CD4-positive, alpha-beta memory T cell (primary cell): Measurements from ENCODE around the gene PCDHB7. TPM values are rescaled to one million over a fixed set of nuclear protein-coding genes. Genes with fewer than 3 reads are reported as not detected.
"Not testable (repeated sequence)": the region's sequence is repeated elsewhere in the genome, so short reads cannot be mapped to it uniquely, and the experiment has no call there.

ENCODE experiments used
- CTCF ChIA-PET: fragments of 350-600 bp; sonication (Branson Sonifier 250); formaldehyde crosslinking; loops from one replicate; lab custom pipeline; 2021; ENCODE audit warnings: inconsistent platforms; ENCODE audit not compliant: partially characterized antibody; lab: Charles Lee
- POLR2A ChIA-PET: fragments of 350-600 bp; sonication (Branson Sonifier 250); formaldehyde crosslinking; loops from one replicate; lab custom pipeline; 2021; ENCODE audit not compliant: partially characterized antibody; lab: Charles Lee
- DNase-seq, 5 donors: peaks; one replicate each; pipeline versions ENCODE4 v3.0.0 to v3.0.0-alpha.2; 2020 to 2022; ENCODE audit warnings: mixed read lengths in 1 of 5
- H3K27ac ChIP-seq: one replicate; pipeline ENCODE4 v1.7.0; 2013; ENCODE audit warnings: low read depth, low read length
- H3K27me3 ChIP-seq: 2 replicates; pipeline ENCODE4 v1.7.0; 2013; ENCODE audit warnings: mild to moderate bottlenecking, low read length, moderate library complexity; ENCODE audit not compliant: insufficient read depth
- H3K36me3 ChIP-seq: 2 replicates; pipeline ENCODE4 v1.7.0; 2013; ENCODE audit warnings: mild to moderate bottlenecking, low read length, moderate library complexity; ENCODE audit not compliant: insufficient read depth
- H3K4me1 ChIP-seq: 2 replicates; pipeline ENCODE4 v1.7.0; 2013; ENCODE audit warnings: mild to moderate bottlenecking, low read length, moderate library complexity; ENCODE audit not compliant: insufficient read depth
- H3K4me3 ChIP-seq, 2 donors: one replicate each; pipeline ENCODE4 v1.7.0; 2013; ENCODE audit warnings: low read length in 2 of 2, mild to moderate bottlenecking in 1 of 2
- H3K9me3 ChIP-seq, 2 donors: one replicate each; pipeline ENCODE4 v1.7.0; 2013; ENCODE audit warnings: low read length in 2 of 2, control low read depth in 1 of 2; ENCODE audit not compliant: control insufficient read depth in 1 of 2
- H3K27ac Mint-ChIP-seq, 7 donors: one replicate each; pipeline ENCODE4 v1.8.0; 2020 to 2021; ENCODE audit warnings: mixed read lengths in 7 of 7, mild to moderate bottlenecking in 6 of 7, inconsistent platforms in 3 of 7, moderate library complexity in 3 of 7
- H3K27me3 Mint-ChIP-seq, 2 donors: one replicate each; pipeline ENCODE4 v1.8.0; 2020 to 2021; ENCODE audit warnings: mixed read lengths in 2 of 2
- H3K36me3 Mint-ChIP-seq, 2 donors: one replicate each; pipeline ENCODE4 v1.8.0; 2020 to 2021; ENCODE audit warnings: mixed read lengths in 2 of 2, inconsistent platforms in 1 of 2, mild to moderate bottlenecking in 1 of 2
- H3K4me1 Mint-ChIP-seq, 4 donors: one replicate each; pipeline ENCODE4 v1.8.0; 2020 to 2021; ENCODE audit warnings: mixed read lengths in 4 of 4, mild to moderate bottlenecking in 1 of 4
- H3K4me3 Mint-ChIP-seq, 8 donors: one replicate each; pipeline ENCODE4 v1.8.0; 2020 to 2021; ENCODE audit warnings: mixed read lengths in 8 of 8, mild to moderate bottlenecking in 7 of 8, moderate library complexity in 6 of 8, inconsistent platforms in 3 of 8
- H3K9me3 Mint-ChIP-seq, 8 donors: one replicate each; pipeline ENCODE4 v1.8.0; 2020 to 2021; ENCODE audit warnings: mixed read lengths in 8 of 8, mild to moderate bottlenecking in 5 of 8, inconsistent platforms in 3 of 8, moderate library complexity in 1 of 8
- intact Hi-C: fragments of 100-400 bp; cut with micrococcal nuclease; formaldehyde crosslinking; loops from one replicate; pipeline ENCODE4 v1.15.1; 2023
- polyA plus RNA-seq, 2 donors: library from polyadenylated mRNA; unstranded; fragments of 300-500 nt; fragmentation: Illumina TruSeq; gene quantifications; one replicate each; pipeline ENCODE4 v1.2.3, GENCODE V29; 2021
- total RNA-seq, 2 experiments: library from RNA; stranded (reverse); gene quantifications; one replicate each; pipeline ENCODE4 v1.2.3, GENCODE V29; 2021

The PCDHB7 gene
- total and polyA plus RNA-seq, 4 experiments from 2014 or later: not detected

DNA sequence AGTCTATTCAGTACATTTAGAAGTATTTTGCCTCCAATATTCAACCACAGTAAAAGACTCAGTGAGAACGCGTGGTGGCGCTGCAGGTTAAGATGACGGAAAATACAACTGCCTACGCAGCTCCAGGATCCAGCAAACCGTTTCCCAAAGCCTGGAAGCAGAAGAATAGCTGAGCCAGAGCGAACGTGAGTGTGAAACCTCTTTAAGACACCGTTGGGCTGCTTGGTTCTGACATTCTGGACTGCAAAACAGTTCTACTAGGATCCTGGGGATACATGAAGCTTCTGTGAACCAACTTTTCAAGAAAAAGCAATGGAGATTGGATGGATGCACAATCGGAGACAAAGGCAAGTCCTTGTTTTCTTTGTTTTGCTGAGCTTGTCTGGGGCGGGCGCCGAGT is 9.8 kb downstream of the PCDHB7 start, which contains the start of gene PCDHB16:
TSS of gene PCDHB16 (plus strand) at position 140 of the 400 bp plus-strand sequence. CDS start at position 313, 173 bp downstream.
- Histone ChIP-seq H3K27me3 (no peaks in the 10 kb centered on the region), H3K4me3 (no peak within 1 kb of the TSS), H3K36me3 (no peaks in the 10 kb centered on the region), H3K4me1 (no peaks in the 10 kb centered on the region), H3K9me3 (no peaks in the 10 kb centered on the region), H3K27ac (no peak within 1 kb of the TSS)
- H3K36me3 Mint-ChIP-seq: no peaks in the 10 kb centered on the region
- DNase-seq: no peak
- no peak within 1 kb of the TSS for H3K27ac Mint-ChIP-seq
- peaks cover 0 to 39% (median 23%) of the 10 kb centered on the region in 8 donors for H3K9me3 Mint-ChIP-seq
- CTCF ChIA-PET: no interaction called here
- H3K27me3 Mint-ChIP-seq: peaks cover 18 to 29% of the 10 kb centered on the region in 2 donors
- H3K4me3 Mint-ChIP-seq: no peak within 1 kb of the TSS
- peaks cover 0 to 11% (median 3%) of the 10 kb centered on the region in 4 donors for H3K4me1 Mint-ChIP-seq
- POLR2A ChIA-PET: no interaction called here
- intact Hi-C loops: no loop called here

DNA sequence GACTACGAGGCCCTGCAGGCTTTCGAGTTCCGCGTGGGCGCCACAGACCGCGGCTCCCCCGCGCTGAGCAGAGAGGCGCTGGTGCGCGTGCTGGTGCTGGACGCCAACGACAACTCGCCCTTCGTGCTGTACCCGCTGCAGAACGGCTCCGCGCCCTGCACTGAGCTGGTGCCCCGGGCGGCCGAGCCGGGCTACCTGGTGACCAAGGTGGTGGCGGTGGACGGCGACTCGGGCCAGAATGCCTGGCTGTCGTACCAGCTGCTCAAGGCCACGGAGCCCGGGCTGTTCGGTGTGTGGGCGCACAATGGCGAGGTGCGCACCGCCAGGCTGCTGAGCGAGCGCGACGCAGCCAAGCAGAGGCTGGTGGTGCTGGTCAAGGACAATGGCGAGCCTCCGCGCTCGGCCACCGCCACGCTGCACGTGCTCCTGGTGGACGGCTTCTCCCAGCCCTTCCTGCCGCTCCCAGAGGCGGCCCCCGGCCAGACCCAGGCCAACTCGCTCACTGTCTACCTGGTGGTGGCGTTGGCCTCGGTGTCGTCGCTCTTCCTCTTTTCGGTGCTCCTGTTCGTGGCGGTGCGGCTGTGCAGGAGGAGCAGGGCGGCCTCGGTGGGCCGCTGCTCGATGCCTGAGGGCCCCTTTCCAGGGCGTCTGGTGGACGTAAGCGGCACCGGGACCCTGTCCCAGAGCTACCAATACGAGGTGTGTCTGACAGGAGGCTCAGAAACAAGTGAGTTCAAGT is 11.8 kb downstream of the PCDHB7 start:
- H3K27me3 ChIP-seq, H3K27ac Mint-ChIP-seq, H3K4me3 ChIP-seq, H3K27ac ChIP-seq, H3K36me3 Mint-ChIP-seq, H3K4me1 ChIP-seq, H3K4me3 Mint-ChIP-seq, intact Hi-C loops, CTCF ChIA-PET, H3K36me3 ChIP-seq, POLR2A ChIA-PET, DNase-seq, H3K9me3 ChIP-seq: not testable (repeated sequence)
- H3K4me1 Mint-ChIP-seq: peaks cover 0 to 16% (median 5%) of the 10 kb centered on the region in 4 donors
- peaks cover 23 to 38% of the 10 kb centered on the region in 2 donors for H3K27me3 Mint-ChIP-seq
- peaks cover 3 to 46% (median 27%) of the 10 kb centered on the region in 8 donors for H3K9me3 Mint-ChIP-seq

DNA sequence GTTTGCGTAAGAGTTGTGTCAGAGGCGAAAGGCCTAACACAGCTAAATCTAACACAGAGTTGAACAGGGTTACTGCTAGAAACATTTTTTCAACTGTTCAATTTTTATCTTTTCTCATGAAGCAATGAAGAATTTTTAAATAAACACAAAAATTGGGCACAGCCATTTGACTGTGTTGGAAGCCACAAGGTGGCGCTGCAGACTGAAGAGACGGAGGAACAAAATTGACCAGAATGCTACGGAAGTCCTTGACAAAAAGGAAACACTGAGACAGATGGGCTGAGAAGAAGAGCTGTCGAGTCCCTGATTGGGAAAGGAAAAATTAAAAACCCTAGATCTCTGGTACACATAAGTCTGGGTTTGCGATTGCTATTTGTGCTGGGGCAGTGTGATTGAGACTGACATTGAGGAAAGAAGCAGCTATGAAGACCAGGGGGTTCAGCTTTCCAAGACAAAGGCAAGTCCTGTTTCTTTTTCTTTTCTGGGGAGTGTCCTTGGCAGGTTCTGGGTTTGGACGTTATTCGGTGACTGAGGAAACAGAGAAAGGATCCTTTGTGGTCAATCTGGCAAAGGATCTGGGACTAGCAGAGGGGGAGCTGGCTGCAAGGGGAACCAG is 14.6 kb downstream of the PCDHB7 start, which contains the start of gene PCDHB9:
TSS of gene PCDHB9 (plus strand) at position 265 of the 616 bp plus-strand sequence. CDS start at position 423, 158 bp downstream.
- peaks cover 3 to 54% (median 33%) of the 10 kb centered on the region in 8 donors for H3K9me3 Mint-ChIP-seq
- POLR2A ChIA-PET: no interaction called here
- Histone ChIP-seq H3K4me1 (no peaks in the 10 kb centered on the region), H3K36me3 (no peaks in the 10 kb centered on the region), H3K9me3 (no peaks in the 10 kb centered on the region), H3K27ac (no peak within 1 kb of the TSS), H3K4me3 (no peak within 1 kb of the TSS), H3K27me3 (no peaks in the 10 kb centered on the region)
- H3K27me3 Mint-ChIP-seq: peaks cover 32 to 37% of the 10 kb centered on the region in 2 donors
- CTCF ChIA-PET: interaction anchor here (1.3 kb wide), 3 partner anchors 13 to 370 kb away, joined by 3 to 5 read pairs (median 3); no protein-coding TSS in a partner anchor
- no peak within 1 kb of the TSS for H3K27ac Mint-ChIP-seq
- peak; percentile 15 to 57 (median 22) for DNase-seq
- intact Hi-C loops: loop anchor here (5.0 kb wide), 1 partner anchor 375 kb away; no protein-coding TSS in a partner anchor
- peaks cover 0 to 21% (median 5%) of the 10 kb centered on the region in 4 donors for H3K4me1 Mint-ChIP-seq
- peaks cover 3 to 4% of the 10 kb centered on the region in 2 donors for H3K36me3 Mint-ChIP-seq
- H3K4me3 Mint-ChIP-seq: peak within 1 kb of the TSS; percentile 5 to 75 (median 48)

DNA sequence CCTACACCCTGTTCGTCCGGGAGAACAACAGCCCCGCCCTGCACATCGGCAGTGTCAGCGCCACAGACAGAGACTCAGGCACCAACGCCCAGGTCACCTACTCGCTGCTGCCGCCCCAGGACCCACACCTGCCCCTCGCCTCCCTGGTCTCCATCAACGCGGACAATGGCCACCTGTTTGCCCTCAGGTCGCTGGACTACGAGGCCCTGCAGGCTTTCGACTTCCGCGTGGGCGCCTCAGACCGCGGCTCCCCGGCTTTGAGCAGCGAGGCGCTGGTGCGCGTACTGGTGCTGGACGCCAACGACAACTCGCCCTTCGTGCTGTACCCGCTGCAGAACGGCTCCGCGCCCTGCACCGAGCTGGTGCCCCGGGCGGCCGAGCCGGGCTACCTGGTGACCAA is 16.2 kb downstream of the PCDHB7 start:
- H3K4me1 Mint-ChIP-seq: peaks cover 0 to 18% (median 6%) of the 10 kb centered on the region in 4 donors
- intact Hi-C loops: loop anchor here (5.0 kb wide), 1 partner anchor 374 kb away; no protein-coding TSS in a partner anchor
- H3K27ac Mint-ChIP-seq, DNase-seq, H3K4me1 ChIP-seq, H3K9me3 ChIP-seq, POLR2A ChIA-PET, H3K36me3 ChIP-seq, H3K36me3 Mint-ChIP-seq, H3K27me3 ChIP-seq, H3K27ac ChIP-seq, CTCF ChIA-PET, H3K4me3 ChIP-seq: not testable (repeated sequence)
- peaks cover 29 to 31% of the 10 kb centered on the region in 2 donors for H3K27me3 Mint-ChIP-seq
- H3K9me3 Mint-ChIP-seq: peaks cover 2 to 57% (median 36%) of the 10 kb centered on the region in 8 donors
- H3K4me3 Mint-ChIP-seq: peak overlapping the region in 1 of 8 donors; percentile 22

DNA sequence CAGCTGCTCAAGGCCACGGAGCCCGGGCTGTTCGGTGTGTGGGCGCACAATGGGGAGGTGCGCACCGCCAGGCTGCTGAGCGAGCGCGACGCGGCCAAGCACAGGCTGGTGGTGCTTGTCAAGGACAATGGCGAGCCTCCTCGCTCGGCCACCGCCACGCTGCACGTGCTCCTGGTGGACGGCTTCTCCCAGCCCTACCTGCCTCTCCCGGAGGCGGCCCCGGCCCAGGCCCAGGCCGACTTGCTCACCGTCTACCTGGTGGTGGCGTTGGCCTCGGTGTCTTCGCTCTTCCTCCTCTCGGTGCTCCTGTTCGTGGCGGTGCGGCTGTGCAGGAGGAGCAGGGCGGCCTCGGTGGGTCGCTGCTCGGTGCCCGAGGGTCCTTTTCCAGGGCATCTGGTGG is 16.7 kb downstream of the PCDHB7 start:
- H3K4me3 ChIP-seq, H3K27ac ChIP-seq, CTCF ChIA-PET, H3K27ac Mint-ChIP-seq, H3K27me3 ChIP-seq, H3K36me3 ChIP-seq, H3K4me3 Mint-ChIP-seq, DNase-seq, POLR2A ChIA-PET, H3K36me3 Mint-ChIP-seq, H3K4me1 ChIP-seq, H3K9me3 ChIP-seq: not testable (repeated sequence)
- H3K4me1 Mint-ChIP-seq: peaks cover 0 to 18% (median 6%) of the 10 kb centered on the region in 4 donors
- peaks cover 29 to 31% of the 10 kb centered on the region in 2 donors for H3K27me3 Mint-ChIP-seq
- intact Hi-C loops: loop anchor here (5.0 kb wide), 1 partner anchor 373 kb away; no protein-coding TSS in a partner anchor
- H3K9me3 Mint-ChIP-seq: peaks cover 2 to 57% (median 36%) of the 10 kb centered on the region in 8 donors

DNA sequence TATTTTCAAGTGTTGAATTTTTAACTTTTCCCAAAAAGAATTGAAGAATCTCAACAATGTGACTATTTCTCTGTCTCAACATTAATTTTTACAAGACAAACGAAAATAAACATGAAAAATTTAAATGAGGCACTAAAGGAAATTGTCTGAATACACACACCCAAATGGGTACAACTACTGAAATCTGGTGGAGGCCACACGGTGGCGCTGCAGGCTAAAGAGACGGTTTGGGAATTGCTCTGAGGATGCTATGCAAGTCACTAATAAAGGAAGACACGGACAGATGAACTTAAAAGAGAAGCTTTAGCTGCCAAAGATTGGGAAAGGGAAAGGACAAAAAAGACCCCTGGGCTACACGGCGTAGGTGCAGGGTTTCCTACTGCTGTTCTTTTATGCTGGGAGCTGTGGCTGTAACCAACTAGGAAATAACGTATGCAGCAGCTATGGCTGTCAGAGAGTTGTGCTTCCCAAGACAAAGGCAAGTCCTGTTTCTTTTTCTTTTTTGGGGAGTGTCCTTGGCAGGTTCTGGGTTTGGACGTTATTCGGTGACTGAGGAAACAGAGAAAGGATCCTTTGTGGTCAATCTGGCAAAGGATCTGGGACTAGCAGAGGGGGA is 19.8 kb downstream of the PCDHB7 start, which contains the start of gene PCDHB10:
TSS of gene PCDHB10 (plus strand) at position 244 of the 616 bp plus-strand sequence. CDS start at position 444, 200 bp downstream.
- DNase-seq: peak in 1 of 5 donors; percentile 44
- peaks cover 22% of the 10 kb centered on the region in 2 donors for H3K27me3 Mint-ChIP-seq
- H3K27ac Mint-ChIP-seq: no peak within 1 kb of the TSS
- ChIA-PET CTCF (no interaction called here), POLR2A (no interaction called here)
- H3K27ac ChIP-seq: no peak within 1 kb of the TSS
- H3K36me3 ChIP-seq: no peaks in the 10 kb centered on the region
- no peaks in the 10 kb centered on the region for H3K9me3 ChIP-seq
- H3K4me3 ChIP-seq: no peak within 1 kb of the TSS
- intact Hi-C loops: no loop called here
- no peaks in the 10 kb centered on the region for H3K27me3 ChIP-seq
- peaks cover 3 to 5% of the 10 kb centered on the region in 2 donors for H3K36me3 Mint-ChIP-seq
- H3K9me3 Mint-ChIP-seq: peaks cover 4 to 61% (median 47%) of the 10 kb centered on the region in 8 donors
- H3K4me1 Mint-ChIP-seq: peaks cover 0 to 12% (median 3%) of the 10 kb centered on the region in 4 donors
- no peaks in the 10 kb centered on the region for H3K4me1 ChIP-seq
- H3K4me3 Mint-ChIP-seq: peak within 1 kb of the TSS in 3 of 8 donors; percentile 18 to 55 (median 44)
